Measurements from ENCODE around the gene ANK3.
A peak's percentile ranks its signal among the peaks of the same experiment; 100 is the strongest.

ANK3 gene

GRCh38 chr10:60389413-60390025 is at the start of gene ANK3:
ANK3 (minus strand) TSS chr10:60389875; CDS start chr10:60389538, 337 bp downstream.
- peak; percentile 82 for DNase-seq (ENCODE audit: low spot score)

- peak; percentile 89 for DNase-seq (ENCODE audit: low spot score)
Measured at GRCh38 chr10:60434418-60435046, 44.9 kb upstream of the ANK3 start.

GRCh38 chr10:60433684-60434083 is 44.0 kb upstream of the ANK3 start:
- DNase-seq (ENCODE audit: low spot score) = no peak

DNA sequence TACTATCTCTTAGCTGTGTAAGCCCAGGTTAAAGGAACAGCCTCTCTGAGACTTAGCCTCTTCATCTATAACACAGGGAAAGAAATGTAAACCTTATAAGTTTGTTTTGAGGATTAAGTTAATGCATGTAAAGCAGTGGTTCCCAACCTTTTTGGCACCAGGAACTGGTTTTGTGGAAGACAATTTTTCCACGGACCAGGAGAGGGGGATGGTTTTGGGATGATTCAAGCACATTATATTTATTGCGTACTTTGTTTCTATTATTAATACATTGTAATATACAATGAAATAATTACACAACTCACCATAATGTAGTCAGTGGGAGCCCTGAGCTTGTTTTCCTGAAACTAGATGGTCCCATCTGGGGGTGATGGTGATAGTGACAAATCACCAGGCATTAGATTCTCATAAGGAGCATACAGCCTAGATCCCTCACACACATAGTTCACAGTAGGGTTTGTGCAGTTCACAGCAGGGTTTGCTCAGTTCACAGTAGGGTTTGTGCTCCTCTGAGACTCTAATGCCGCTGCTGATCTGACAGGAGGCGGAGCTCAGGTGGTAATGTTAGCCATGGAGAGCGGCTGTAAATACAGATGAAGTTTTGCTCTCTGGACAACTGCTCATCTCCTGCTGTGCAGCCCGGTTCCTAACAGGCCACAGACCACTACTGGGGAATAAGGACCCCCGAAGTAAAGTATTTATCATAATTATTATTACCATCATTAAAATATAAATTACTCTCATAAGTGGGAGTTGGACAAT is 41.3 kb upstream of the ANK3 start:
- DNase-seq (ENCODE audit: low spot score) = no peak

DNA sequence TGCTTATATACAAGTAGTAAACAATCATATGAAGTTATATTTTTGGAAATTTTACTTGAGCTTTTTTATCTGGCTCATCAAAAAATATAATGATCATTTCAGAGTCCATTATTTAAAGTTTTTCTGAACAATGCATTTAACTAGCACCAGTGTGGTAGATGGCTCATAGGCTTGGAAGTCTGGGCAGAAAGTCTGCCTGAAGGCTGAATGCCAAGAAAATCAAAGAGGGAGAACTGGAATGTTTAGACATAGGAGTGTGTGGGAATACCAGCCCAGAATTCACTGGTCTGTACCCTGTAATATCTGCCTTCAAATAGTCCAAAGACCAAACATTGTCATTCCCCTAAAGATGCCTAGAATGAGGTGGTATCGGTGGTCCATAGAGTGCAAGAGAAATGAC is 40.3 kb upstream of the ANK3 start:
- peak; percentile 84 for DNase-seq (ENCODE audit: low spot score)

- DNase-seq (ENCODE audit: low spot score) = peak; percentile 95
Measured at GRCh38 chr10:60429084-60429849, 39.6 kb upstream of the ANK3 start.

DNA sequence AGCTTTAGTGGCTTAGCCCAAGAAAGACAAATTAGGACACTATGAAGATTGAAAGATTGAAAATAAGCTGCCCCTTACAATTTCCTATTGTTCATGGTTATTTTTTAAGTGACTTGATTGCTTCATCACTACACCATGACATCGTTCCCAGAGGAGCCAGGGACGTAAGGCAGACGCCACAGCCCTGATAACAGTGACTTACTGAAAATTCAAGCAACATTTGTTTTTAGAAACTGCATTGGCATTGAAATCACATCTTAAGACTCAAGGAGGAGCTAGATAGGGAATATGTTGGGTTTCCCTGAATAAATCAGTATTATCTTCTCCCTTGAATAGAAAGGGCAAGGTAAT is 38.7 kb upstream of the ANK3 start:
- no peak for DNase-seq (ENCODE audit: low spot score)

DNA sequence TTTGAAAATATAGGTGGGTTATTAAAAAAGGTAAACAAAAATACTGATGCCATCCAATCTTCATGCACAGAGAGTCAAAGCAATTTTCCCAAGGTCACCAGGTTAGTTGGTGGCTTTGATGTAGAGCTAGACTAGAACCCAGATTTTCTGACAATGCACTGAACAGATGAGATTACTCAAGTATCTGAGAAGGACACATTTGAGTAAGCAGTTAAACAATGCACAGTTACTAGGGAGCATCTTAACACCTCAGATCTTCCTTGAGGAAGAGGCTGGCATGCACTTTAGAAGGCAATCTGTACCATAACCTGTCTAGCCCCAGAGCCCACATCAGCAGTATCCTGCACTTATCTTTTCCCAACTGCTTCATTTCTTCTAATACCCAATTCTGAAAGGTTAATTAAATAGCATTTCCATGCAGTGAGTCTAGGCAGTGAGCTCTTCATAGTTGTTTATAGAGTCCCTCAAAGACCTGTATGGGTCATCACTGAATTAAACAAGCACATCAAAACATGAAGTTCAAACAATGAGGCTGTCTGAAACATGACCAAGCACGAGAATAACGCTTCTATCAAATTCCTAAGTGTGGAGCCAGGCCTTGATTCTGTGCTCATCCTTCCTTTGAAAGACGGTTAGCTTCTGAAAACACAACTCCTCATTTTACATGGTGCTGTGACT is 38.2 kb upstream of the ANK3 start:
- DNase-seq (ENCODE audit: low spot score) = no peak

- no peak for DNase-seq (ENCODE audit: low spot score)
Measured at GRCh38 chr10:60427148-60427547, 37.5 kb upstream of the ANK3 start.

DNA sequence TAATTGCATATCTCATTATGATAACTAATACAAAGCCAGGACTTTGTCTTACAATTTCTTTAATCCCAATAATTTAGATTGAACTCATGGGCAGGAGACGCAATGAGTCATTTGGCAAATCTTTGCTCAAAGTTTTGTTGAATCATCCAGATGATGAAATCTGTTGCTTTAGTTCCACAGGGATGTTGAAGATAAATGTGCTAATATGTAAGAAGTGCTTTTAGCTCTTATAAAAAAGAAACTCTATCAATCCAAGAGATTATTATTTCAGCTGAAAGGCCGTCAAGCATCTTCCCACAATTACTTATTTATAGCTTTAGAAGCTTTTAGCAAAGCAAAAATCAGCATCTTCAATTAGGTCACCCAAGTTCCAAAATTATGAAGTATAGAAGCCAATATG is 36.8 kb upstream of the ANK3 start:
- DNase-seq (ENCODE audit: low spot score) = no peak

- DNase-seq (ENCODE audit: low spot score) = no peak
Measured at GRCh38 chr10:60425392-60426110, 35.9 kb upstream of the ANK3 start.

DNA sequence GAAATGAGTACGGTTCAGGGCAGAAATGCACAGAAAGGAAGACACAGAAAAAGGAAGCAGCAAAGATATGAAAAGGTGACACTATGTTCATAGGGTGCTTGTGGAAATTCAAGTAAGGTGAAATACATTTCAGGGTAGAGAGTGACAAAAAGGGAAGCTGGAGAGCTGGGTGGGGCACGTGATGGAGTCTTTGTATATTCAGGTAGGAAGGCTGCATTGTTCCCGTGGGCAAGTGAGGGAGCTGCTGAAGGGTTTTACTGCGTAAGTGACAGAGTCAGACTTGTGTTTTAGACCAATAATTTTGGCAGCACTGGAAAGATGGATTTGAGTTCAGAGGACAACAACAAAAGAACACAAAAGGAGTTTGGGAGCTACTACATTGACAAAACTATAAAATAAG is 35.3 kb upstream of the ANK3 start:
- peak; percentile 34 for DNase-seq (ENCODE audit: low spot score)

- DNase-seq (ENCODE audit: low spot score) = no peak
Measured at GRCh38 chr10:60423920-60424319, 34.2 kb upstream of the ANK3 start.

- DNase-seq (ENCODE audit: low spot score) = no peak
Measured at GRCh38 chr10:60422809-60423208, 33.1 kb upstream of the ANK3 start.

GRCh38 chr10:60420991-60421894 is 31.6 kb upstream of the ANK3 start:
- no peak for DNase-seq (ENCODE audit: low spot score)

DNA sequence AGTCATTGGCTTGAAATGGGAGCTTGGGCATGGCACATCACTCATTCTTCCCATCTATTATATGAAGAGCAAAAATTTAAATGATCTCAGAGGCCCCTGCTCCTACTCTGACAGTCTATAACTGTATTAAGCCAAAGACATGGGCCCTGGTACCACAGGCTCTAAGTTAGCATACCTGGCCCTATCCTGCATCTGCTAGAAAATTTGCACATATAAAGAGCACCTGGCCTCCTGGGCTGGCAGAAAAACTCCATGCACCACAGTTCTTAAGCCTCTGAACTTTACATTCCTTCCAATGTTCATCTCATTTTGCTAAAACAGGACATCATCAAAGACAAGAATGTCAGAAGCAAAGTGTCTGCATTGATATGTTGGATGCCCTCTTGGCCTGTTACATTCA is 29.6 kb upstream of the ANK3 start:
- DNase-seq (ENCODE audit: low spot score) = no peak

GRCh38 chr10:60417901-60418300 is 28.2 kb upstream of the ANK3 start:
- DNase-seq (ENCODE audit: low spot score) = peak; percentile 46

DNA sequence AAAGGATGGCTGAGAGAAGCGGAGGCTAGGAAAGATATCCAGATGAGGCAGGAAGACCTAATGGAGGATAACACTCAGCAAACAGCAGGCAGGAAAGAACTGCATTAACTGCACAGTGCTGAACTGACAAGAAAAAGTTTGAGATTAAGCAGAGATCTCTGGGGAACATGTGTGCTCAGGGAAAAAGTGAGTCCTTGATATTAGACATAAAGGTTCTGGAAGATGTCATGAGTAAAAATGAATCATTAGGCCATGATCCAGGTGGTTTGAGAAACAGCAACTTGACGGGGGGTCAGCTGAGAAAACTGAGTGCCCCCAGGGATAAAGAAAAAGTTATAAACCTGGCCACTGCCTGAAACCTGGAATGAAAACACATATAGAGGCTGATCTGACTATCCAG is 27.3 kb upstream of the ANK3 start:
- no peak for DNase-seq (ENCODE audit: low spot score)

DNA sequence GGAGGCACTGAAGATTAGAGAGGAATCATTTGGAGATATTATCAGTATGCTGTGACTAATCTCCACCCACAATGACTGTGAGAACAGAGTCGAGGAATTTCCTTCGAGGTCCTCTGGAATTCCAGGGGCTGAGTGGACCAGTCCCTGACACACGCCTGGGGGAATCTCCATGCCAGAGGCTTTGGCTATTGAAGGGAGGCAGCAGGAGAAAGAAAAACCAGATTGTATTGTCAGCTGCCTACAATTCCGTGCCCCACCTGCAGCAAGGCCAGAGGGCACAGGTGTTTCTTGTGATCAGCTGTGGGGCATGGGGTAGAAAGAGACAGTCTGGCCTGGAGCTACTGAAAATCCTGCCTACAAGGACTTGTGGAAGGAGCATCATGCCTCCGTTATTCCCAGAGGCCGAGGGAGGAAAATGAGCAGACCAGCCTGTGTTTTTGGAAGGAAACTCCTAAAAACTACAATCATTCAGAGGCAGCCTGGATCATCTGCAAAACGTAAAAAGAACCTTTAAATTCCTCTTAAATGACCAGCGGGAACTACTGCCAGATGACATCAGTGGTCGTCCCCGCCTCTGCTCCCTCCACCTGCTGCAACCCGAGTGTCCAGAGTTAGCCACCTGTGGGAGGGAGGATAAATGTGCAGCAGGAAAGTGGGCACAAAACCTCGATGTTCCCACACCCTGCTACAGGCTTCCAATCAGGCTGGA is 25.4 kb upstream of the ANK3 start:
- peak; percentile 28 for DNase-seq (ENCODE audit: low spot score)

DNA sequence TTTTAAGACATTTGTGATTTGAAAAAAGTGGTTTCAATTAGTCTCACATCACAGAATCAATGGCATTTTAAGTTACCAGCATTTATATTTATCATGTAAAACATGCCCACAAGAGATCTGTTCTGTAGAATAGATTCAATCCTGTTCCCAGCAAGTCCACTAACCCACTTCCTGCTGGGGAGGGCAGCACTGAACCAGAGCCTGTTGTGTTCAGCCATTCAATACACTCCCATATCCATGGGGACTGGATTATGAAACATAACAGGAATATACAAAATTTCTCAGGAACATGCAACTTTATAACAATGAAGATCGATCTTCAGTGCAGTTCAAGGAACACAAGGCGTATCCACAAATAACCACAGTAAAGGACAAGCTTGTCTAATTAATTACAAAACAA is 24.4 kb upstream of the ANK3 start:
- DNase-seq (ENCODE audit: low spot score) = no peak

Data from cerebellar cortex (tissue), 1 donor.